Body of pancreas (tissue), 4 donors: Measurements from ENCODE around the gene SOCS3.

Experiments used
- POLR2A ChIP-seq, 3 donors: fragments of 450-650 bp; IDR thresholded peaks; one replicate each; pipeline ENCODE4 v1.6.1; 2016; ENCODE audit warnings: antibody characterized with exemption in 3 of 3, mild to moderate bottlenecking in 2 of 3
- TF ChIP-seq, protein P1 (sequence below), 7 experiments: fragments of 450-650 bp in 4 of 7; fragments of 200-600 bp in 3 of 7; sonication (generic) in 3 of 7; IDR thresholded peaks; one replicate each; pipeline ENCODE4 v1.5.1; 2016 to 2019; ENCODE audit warnings: antibody characterized with exemption in 7 of 7

DNA sequence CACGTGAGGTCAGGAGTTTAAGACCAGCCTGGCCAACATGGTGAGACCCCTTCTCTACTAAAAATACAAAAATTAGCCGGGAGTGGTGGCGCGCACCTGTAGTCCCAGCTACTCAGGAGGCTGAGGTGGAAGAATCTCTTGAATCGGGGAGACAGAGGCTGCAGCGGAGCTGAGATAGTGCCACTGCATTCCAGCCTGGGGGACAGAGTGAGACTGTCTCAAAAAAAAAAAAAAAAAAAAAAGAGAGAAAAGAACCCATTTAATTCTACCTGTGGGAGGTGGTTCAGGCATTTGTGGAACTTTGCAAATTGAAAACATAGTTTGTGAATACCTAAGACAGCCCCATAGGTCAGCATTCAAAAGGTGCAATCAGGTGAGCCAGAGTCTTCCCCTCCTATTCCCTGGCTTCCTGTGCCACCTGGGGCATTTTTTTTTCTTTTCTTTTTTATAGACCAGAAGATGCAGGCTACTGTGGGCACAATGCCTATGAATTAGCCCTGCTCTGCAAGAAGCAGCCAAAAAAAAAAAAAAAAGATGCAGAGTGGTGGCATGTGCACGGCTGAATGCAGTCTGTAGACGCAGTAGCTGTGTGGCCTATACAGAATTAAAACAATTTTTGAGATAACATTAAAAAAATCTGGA lies 9.1 kb upstream of the SOCS3 start:
- TF ChIP-seq, protein P1, sequence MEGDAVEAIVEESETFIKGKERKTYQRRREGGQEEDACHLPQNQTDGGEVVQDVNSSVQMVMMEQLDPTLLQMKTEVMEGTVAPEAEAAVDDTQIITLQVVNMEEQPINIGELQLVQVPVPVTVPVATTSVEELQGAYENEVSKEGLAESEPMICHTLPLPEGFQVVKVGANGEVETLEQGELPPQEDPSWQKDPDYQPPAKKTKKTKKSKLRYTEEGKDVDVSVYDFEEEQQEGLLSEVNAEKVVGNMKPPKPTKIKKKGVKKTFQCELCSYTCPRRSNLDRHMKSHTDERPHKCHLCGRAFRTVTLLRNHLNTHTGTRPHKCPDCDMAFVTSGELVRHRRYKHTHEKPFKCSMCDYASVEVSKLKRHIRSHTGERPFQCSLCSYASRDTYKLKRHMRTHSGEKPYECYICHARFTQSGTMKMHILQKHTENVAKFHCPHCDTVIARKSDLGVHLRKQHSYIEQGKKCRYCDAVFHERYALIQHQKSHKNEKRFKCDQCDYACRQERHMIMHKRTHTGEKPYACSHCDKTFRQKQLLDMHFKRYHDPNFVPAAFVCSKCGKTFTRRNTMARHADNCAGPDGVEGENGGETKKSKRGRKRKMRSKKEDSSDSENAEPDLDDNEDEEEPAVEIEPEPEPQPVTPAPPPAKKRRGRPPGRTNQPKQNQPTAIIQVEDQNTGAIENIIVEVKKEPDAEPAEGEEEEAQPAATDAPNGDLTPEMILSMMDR (IDR thresholded peaks at IDR 0.05) = no peak
- no peak for TF ChIP-seq POLR2A (IDR thresholded peaks at IDR 0.05)
